ENCODE data around the gene SLC12A9.

The SLC12A9 gene

DNA sequence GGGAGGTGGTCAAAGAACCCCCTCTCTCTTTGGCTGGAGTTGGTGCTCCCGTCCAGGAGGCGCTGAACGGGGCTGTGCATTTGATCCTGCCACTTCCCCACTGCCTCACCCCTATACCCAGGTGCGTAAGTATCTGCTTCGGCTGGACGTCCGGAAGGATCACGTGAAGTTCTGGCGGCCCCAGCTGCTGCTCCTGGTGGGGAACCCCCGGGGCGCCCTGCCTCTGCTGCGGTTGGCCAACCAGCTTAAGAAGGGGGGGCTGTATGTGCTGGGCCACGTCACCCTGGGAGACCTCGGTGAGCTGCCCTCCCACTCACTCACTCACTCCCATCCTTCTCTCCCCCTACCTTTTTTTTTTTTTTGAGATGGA is 9.1 kb downstream of the SLC12A9 start:
- H3K4me2 ChIP-seq (ENCODE audit: low read length), result peak overlapping the region; percentile 95
- H4K20me1 ChIP-seq (ENCODE audit: insufficient read depth, low read length), result no peaks in the 10 kb centered on the region
- no peaks in the 10 kb centered on the region for H3K9me3 ChIP-seq (ENCODE audit: insufficient read depth, low read length)
- H3K27ac ChIP-seq (ENCODE audit: low read length), result peak overlapping the region; percentile 68
- H3K79me2 ChIP-seq (ENCODE audit: low read length), result peaks cover 7% of the 10 kb centered on the region
- H3K27me3 ChIP-seq (ENCODE audit: low read depth, low read length), result no peaks in the 10 kb centered on the region
- H2AFZ ChIP-seq (ENCODE audit: low read depth, low read length), result no peak overlapping the region; the same call in 1 of the 2 replicates
- H3K4me3 ChIP-seq (ENCODE audit: low read length), result peak overlapping the region; percentile 70
- peaks cover 15% of the 10 kb centered on the region for H3K36me3 ChIP-seq (replicated peaks; ENCODE audit: low read depth, low read length)
- H3K9ac ChIP-seq (ENCODE audit: low read length), result peak overlapping the region; percentile 67
- peaks cover 21% of the 10 kb centered on the region for H3K4me1 ChIP-seq (ENCODE audit: low read length)
- TF ChIP-seq, protein P1, sequence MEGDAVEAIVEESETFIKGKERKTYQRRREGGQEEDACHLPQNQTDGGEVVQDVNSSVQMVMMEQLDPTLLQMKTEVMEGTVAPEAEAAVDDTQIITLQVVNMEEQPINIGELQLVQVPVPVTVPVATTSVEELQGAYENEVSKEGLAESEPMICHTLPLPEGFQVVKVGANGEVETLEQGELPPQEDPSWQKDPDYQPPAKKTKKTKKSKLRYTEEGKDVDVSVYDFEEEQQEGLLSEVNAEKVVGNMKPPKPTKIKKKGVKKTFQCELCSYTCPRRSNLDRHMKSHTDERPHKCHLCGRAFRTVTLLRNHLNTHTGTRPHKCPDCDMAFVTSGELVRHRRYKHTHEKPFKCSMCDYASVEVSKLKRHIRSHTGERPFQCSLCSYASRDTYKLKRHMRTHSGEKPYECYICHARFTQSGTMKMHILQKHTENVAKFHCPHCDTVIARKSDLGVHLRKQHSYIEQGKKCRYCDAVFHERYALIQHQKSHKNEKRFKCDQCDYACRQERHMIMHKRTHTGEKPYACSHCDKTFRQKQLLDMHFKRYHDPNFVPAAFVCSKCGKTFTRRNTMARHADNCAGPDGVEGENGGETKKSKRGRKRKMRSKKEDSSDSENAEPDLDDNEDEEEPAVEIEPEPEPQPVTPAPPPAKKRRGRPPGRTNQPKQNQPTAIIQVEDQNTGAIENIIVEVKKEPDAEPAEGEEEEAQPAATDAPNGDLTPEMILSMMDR (IDR thresholded peaks at IDR 0.05; ENCODE audit: low read depth, low read length), result no peak
- no peak for TF ChIP-seq EZH2phosphoT487 (IDR thresholded peaks at IDR 0.05; ENCODE audit: low read depth)

GRCh38 chr7:100863406-100863950 is 11.0 kb downstream of the SLC12A9 start:
- TF ChIP-seq, protein P1 (IDR thresholded peaks at IDR 0.05; ENCODE audit: low read depth, low read length), result no peak
- TF ChIP-seq EZH2phosphoT487 (IDR thresholded peaks at IDR 0.05; ENCODE audit: low read depth), result no peak
- Histone ChIP-seq H3K36me3 (replicated peaks; ENCODE audit: low read depth, low read length) (peaks cover 15% of the 10 kb centered on the region), H3K27me3 (ENCODE audit: low read depth, low read length) (no peaks in the 10 kb centered on the region), H3K9me3 (ENCODE audit: insufficient read depth, low read length) (no peaks in the 10 kb centered on the region), H3K4me1 (ENCODE audit: low read length) (peaks cover 28% of the 10 kb centered on the region), H3K4me3 (ENCODE audit: low read length) (no peak overlapping the region), H3K9ac (ENCODE audit: low read length) (no peak overlapping the region), H3K27ac (ENCODE audit: low read length) (no peak overlapping the region), H3K4me2 (ENCODE audit: low read length) (no peak overlapping the region), H3K79me2 (ENCODE audit: low read length) (peaks cover 23% of the 10 kb centered on the region), H4K20me1 (ENCODE audit: insufficient read depth, low read length) (no peaks in the 10 kb centered on the region), H2AFZ (ENCODE audit: low read depth, low read length) (no peak overlapping the region)

DNA sequence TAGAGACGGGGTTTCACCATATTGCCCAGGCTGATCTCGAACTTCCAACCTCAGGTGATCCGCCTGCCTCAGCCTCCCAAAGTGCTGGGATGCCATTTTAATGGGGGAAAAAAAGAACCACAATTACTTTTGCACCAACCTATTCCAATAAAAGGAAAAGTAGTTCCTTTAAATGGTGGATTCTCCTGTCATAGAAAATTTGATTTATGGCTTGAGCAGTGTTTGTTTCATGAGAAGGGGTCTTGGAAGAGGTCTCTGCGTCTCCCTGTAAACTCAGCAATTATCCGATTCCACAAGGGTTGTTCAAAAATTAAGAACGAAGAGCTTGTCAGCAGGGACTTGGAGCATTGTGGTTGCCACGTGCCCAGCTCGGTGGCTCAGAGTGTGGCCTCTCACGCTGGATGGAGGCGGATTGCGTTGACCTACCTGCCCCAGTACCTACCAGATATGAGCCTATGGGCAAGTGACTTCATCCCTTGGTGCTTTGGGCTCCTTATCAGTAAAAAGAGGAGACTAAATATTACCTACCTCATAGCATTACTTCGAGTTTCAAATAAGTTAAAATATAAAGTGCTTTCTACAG is 11.8 kb downstream of the SLC12A9 start:
- no peak overlapping the region for H3K4me3 ChIP-seq (ENCODE audit: low read length)
- H3K79me2 ChIP-seq (ENCODE audit: low read length), result peaks cover 32% of the 10 kb centered on the region
- no peaks in the 10 kb centered on the region for H3K9me3 ChIP-seq (ENCODE audit: insufficient read depth, low read length)
- peaks cover 35% of the 10 kb centered on the region for H3K4me1 ChIP-seq (ENCODE audit: low read length)
- TF ChIP-seq, protein P1 (IDR thresholded peaks at IDR 0.05; ENCODE audit: low read depth, low read length), result no peak
- no peak for TF ChIP-seq EZH2phosphoT487 (IDR thresholded peaks at IDR 0.05; ENCODE audit: low read depth)
- no peak overlapping the region for H3K27ac ChIP-seq (ENCODE audit: low read length)
- peaks cover 15% of the 10 kb centered on the region for H3K36me3 ChIP-seq (replicated peaks; ENCODE audit: low read depth, low read length)
- H4K20me1 ChIP-seq (ENCODE audit: insufficient read depth, low read length), result no peaks in the 10 kb centered on the region
- H2AFZ ChIP-seq (ENCODE audit: low read depth, low read length), result no peak overlapping the region
- no peaks in the 10 kb centered on the region for H3K27me3 ChIP-seq (ENCODE audit: low read depth, low read length)
- H3K4me2 ChIP-seq (ENCODE audit: low read length), result no peak overlapping the region
- no peak overlapping the region for H3K9ac ChIP-seq (ENCODE audit: low read length)

- Histone ChIP-seq H3K9me3 (ENCODE audit: insufficient read depth, low read length) (no peaks in the 10 kb centered on the region), H3K4me1 (ENCODE audit: low read length) (peaks cover 34% of the 10 kb centered on the region), H3K4me3 (ENCODE audit: low read length) (no peak overlapping the region), H3K27ac (ENCODE audit: low read length) (no peak overlapping the region), H3K27me3 (ENCODE audit: low read depth, low read length) (no peaks in the 10 kb centered on the region), H3K79me2 (ENCODE audit: low read length) (peaks cover 32% of the 10 kb centered on the region), H4K20me1 (ENCODE audit: insufficient read depth, low read length) (no peaks in the 10 kb centered on the region), H3K36me3 (replicated peaks; ENCODE audit: low read depth, low read length) (peaks cover 12% of the 10 kb centered on the region), H3K9ac (ENCODE audit: low read length) (no peak overlapping the region), H2AFZ (ENCODE audit: low read depth, low read length) (no peak overlapping the region), H3K4me2 (ENCODE audit: low read length) (no peak overlapping the region)
- TF ChIP-seq, protein P1 (IDR thresholded peaks at IDR 0.05; ENCODE audit: low read depth, low read length), result no peak
- TF ChIP-seq EZH2phosphoT487 (IDR thresholded peaks at IDR 0.05; ENCODE audit: low read depth), result no peak
These were observed 12.9 kb downstream of the SLC12A9 start for GRCh38 chr7:100865372-100865911.

All from OCI-LY3 (cell line).